Measurements from ENCODE around the gene IL36A. TPM values are rescaled to one million over a fixed set of nuclear protein-coding genes. Genes with fewer than 3 reads are reported as not detected.

Gene IL36A
- total RNA-seq, 1 experiment from 2014 or later: not detected

GRCh38 chr2:112989611-112990010 is 15.6 kb upstream of the IL36A start:
- H3K36me3 ChIP-seq (replicated peaks; ENCODE audit: control insufficient read depth, insufficient read depth, low read length): no peaks in the 10 kb centered on the region
- no peak overlapping the region for H3K4me3 ChIP-seq (ENCODE audit: insufficient read depth, low read depth, low read length)
- no peak for DNase-seq
- no peaks in the 10 kb centered on the region; the same call in 1 of the 2 replicates for H3K27me3 ChIP-seq (ENCODE audit: control insufficient read depth, insufficient read depth, low read length)

- no peak for DNase-seq
- H3K36me3 ChIP-seq (replicated peaks; ENCODE audit: control insufficient read depth, insufficient read depth, low read length): no peaks in the 10 kb centered on the region
- no peak overlapping the region for H3K4me3 ChIP-seq (ENCODE audit: insufficient read depth, low read depth, low read length)
- no peaks in the 10 kb centered on the region; the same call in 1 of the 2 replicates for H3K27me3 ChIP-seq (ENCODE audit: control insufficient read depth, insufficient read depth, low read length)
These were observed 11.4 kb upstream of the IL36A start for GRCh38 chr2:112993831-112994230.

GRCh38 chr2:112994648-112995047 is 10.6 kb upstream of the IL36A start:
- no peak overlapping the region for H3K4me3 ChIP-seq (ENCODE audit: insufficient read depth, low read depth, low read length)
- no peaks in the 10 kb centered on the region for H3K36me3 ChIP-seq (replicated peaks; ENCODE audit: control insufficient read depth, insufficient read depth, low read length)
- DNase-seq: no peak
- no peaks in the 10 kb centered on the region; the same call in 1 of the 2 replicates for H3K27me3 ChIP-seq (ENCODE audit: control insufficient read depth, insufficient read depth, low read length)

- DNase-seq: no peak
- H3K27me3 ChIP-seq (ENCODE audit: control insufficient read depth, insufficient read depth, low read length): no peaks in the 10 kb centered on the region; the same call in 1 of the 2 replicates
- H3K36me3 ChIP-seq (replicated peaks; ENCODE audit: control insufficient read depth, insufficient read depth, low read length): no peaks in the 10 kb centered on the region
- H3K4me3 ChIP-seq (ENCODE audit: insufficient read depth, low read depth, low read length): no peak overlapping the region
These were observed 9.8 kb upstream of the IL36A start for GRCh38 chr2:112995346-112995920.

- Histone ChIP-seq H3K4me3 (ENCODE audit: insufficient read depth, low read depth, low read length) (no peak overlapping the region), H3K36me3 (replicated peaks; ENCODE audit: control insufficient read depth, insufficient read depth, low read length) (no peaks in the 10 kb centered on the region), H3K27me3 (ENCODE audit: control insufficient read depth, insufficient read depth, low read length) (no peaks in the 10 kb centered on the region; the same call in 1 of the 2 replicates)
- no peak for DNase-seq
These were observed 8.6 kb upstream of the IL36A start for GRCh38 chr2:112996635-112997034.

GRCh38 chr2:112997151-112997550 is 8.1 kb upstream of the IL36A start:
- Histone ChIP-seq H3K36me3 (replicated peaks; ENCODE audit: control insufficient read depth, insufficient read depth, low read length) (no peaks in the 10 kb centered on the region), H3K27me3 (ENCODE audit: control insufficient read depth, insufficient read depth, low read length) (no peaks in the 10 kb centered on the region; the same call in 1 of the 2 replicates), H3K4me3 (ENCODE audit: insufficient read depth, low read depth, low read length) (no peak overlapping the region)
- no peak for DNase-seq

GRCh38 chr2:113000436-113000835 is 4.8 kb upstream of the IL36A start:
- DNase-seq: no peak
- no peaks in the 10 kb centered on the region for H3K27me3 ChIP-seq (ENCODE audit: control insufficient read depth, insufficient read depth, low read length)
- no peaks in the 10 kb centered on the region for H3K36me3 ChIP-seq (replicated peaks; ENCODE audit: control insufficient read depth, insufficient read depth, low read length)
- no peak overlapping the region for H3K4me3 ChIP-seq (ENCODE audit: insufficient read depth, low read depth, low read length)

GRCh38 chr2:113002677-113003076 is 2.6 kb upstream of the IL36A start:
- DNase-seq: no peak
- no peaks in the 10 kb centered on the region for H3K36me3 ChIP-seq (replicated peaks; ENCODE audit: control insufficient read depth, insufficient read depth, low read length)
- H3K27me3 ChIP-seq (ENCODE audit: control insufficient read depth, insufficient read depth, low read length): no peaks in the 10 kb centered on the region
- H3K4me3 ChIP-seq (ENCODE audit: insufficient read depth, low read depth, low read length): no peak overlapping the region

GRCh38 chr2:113007250-113007649 is 2.0 kb downstream of the IL36A start:
- Histone ChIP-seq H3K36me3 (replicated peaks; ENCODE audit: control insufficient read depth, insufficient read depth, low read length) (no peaks in the 10 kb centered on the region), H3K4me3 (ENCODE audit: insufficient read depth, low read depth, low read length) (no peak overlapping the region), H3K27me3 (ENCODE audit: control insufficient read depth, insufficient read depth, low read length) (no peaks in the 10 kb centered on the region)
- no peak for DNase-seq

GRCh38 chr2:113009622-113010021 is 4.4 kb downstream of the IL36A start:
- Histone ChIP-seq H3K27me3 (ENCODE audit: control insufficient read depth, insufficient read depth, low read length) (no peaks in the 10 kb centered on the region), H3K36me3 (replicated peaks; ENCODE audit: control insufficient read depth, insufficient read depth, low read length) (no peaks in the 10 kb centered on the region), H3K4me3 (ENCODE audit: insufficient read depth, low read depth, low read length) (no peak overlapping the region)
- DNase-seq: no peak

GRCh38 chr2:113010088-113010487 is 4.8 kb downstream of the IL36A start:
- Histone ChIP-seq H3K36me3 (replicated peaks; ENCODE audit: control insufficient read depth, insufficient read depth, low read length) (no peaks in the 10 kb centered on the region), H3K27me3 (ENCODE audit: control insufficient read depth, insufficient read depth, low read length) (no peaks in the 10 kb centered on the region), H3K4me3 (ENCODE audit: insufficient read depth, low read depth, low read length) (no peak overlapping the region)
- no peak for DNase-seq

GRCh38 chr2:113011108-113011507 is 5.8 kb downstream of the IL36A start:
- DNase-seq: no peak
- no peaks in the 10 kb centered on the region for H3K36me3 ChIP-seq (replicated peaks; ENCODE audit: control insufficient read depth, insufficient read depth, low read length)
- no peaks in the 10 kb centered on the region for H3K27me3 ChIP-seq (ENCODE audit: control insufficient read depth, insufficient read depth, low read length)
- H3K4me3 ChIP-seq (ENCODE audit: insufficient read depth, low read depth, low read length): no peak overlapping the region

GRCh38 chr2:113012436-113013335 is 7.4 kb downstream of the IL36A start:
- Histone ChIP-seq H3K36me3 (replicated peaks; ENCODE audit: control insufficient read depth, insufficient read depth, low read length) (no peaks in the 10 kb centered on the region), H3K4me3 (ENCODE audit: insufficient read depth, low read depth, low read length) (no peak overlapping the region), H3K27me3 (ENCODE audit: control insufficient read depth, insufficient read depth, low read length) (no peaks in the 10 kb centered on the region)
- no peak for DNase-seq

GRCh38 chr2:113013336-113013661 is 8.0 kb downstream of the IL36A start:
- no peaks in the 10 kb centered on the region for H3K27me3 ChIP-seq (ENCODE audit: control insufficient read depth, insufficient read depth, low read length)
- H3K4me3 ChIP-seq (ENCODE audit: insufficient read depth, low read depth, low read length): no peak overlapping the region
- no peak for DNase-seq
- no peaks in the 10 kb centered on the region for H3K36me3 ChIP-seq (replicated peaks; ENCODE audit: control insufficient read depth, insufficient read depth, low read length)

GRCh38 chr2:113014067-113014466 is 8.8 kb downstream of the IL36A start:
- H3K36me3 ChIP-seq (replicated peaks; ENCODE audit: control insufficient read depth, insufficient read depth, low read length): no peaks in the 10 kb centered on the region
- no peak overlapping the region for H3K4me3 ChIP-seq (ENCODE audit: insufficient read depth, low read depth, low read length)
- DNase-seq: no peak
- no peaks in the 10 kb centered on the region for H3K27me3 ChIP-seq (ENCODE audit: control insufficient read depth, insufficient read depth, low read length)
